ENCODE measurements around the gene MYRF.

DNA sequence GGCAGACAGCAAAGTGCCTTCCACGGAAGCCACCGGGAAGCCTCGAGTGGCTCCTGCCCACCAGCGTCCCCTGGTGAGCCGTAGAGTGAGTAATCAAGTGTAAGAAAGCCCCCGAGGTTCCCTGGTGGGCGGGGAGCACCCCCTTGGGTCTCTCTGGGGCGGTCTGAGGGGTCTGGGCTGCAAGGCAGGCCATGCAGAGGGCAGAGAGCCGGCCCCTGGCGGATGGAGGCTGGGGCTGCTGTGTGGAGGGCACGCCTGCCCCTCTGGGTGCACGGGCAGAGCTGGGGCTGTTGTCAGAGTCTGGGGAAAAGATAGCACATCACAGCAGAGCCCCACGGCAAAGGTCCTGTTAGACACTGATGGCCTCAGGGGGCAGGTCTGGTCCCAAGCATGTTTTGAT lies 25.7 kb upstream of the MYRF start:
- TF ChIP-seq, protein P1, sequence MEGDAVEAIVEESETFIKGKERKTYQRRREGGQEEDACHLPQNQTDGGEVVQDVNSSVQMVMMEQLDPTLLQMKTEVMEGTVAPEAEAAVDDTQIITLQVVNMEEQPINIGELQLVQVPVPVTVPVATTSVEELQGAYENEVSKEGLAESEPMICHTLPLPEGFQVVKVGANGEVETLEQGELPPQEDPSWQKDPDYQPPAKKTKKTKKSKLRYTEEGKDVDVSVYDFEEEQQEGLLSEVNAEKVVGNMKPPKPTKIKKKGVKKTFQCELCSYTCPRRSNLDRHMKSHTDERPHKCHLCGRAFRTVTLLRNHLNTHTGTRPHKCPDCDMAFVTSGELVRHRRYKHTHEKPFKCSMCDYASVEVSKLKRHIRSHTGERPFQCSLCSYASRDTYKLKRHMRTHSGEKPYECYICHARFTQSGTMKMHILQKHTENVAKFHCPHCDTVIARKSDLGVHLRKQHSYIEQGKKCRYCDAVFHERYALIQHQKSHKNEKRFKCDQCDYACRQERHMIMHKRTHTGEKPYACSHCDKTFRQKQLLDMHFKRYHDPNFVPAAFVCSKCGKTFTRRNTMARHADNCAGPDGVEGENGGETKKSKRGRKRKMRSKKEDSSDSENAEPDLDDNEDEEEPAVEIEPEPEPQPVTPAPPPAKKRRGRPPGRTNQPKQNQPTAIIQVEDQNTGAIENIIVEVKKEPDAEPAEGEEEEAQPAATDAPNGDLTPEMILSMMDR (IDR thresholded peaks at IDR 0.05; ENCODE audit: insufficient read depth, low read depth, low read length), result no peak
- no peak for TF ChIP-seq EZH2 (IDR thresholded peaks at IDR 0.05; ENCODE audit: insufficient read depth, low read length)
